GM21390 (cell line): ENCODE results near the gene SPAG4.

ENCODE experiments used
- ATAC-seq: cut with Tn5 transposase; IDR thresholded peaks from one replicate; pipeline ENCODE4 v1.9.1; 2021; ENCODE audit not compliant: unreplicated experiment

Gene SPAG4

GRCh38 chr20:35598899-35599775, 16.5 kb upstream of the SPAG4 start:
- no peak for ATAC-seq

GRCh38 chr20:35599776-35600120, 15.9 kb upstream of the SPAG4 start:
- ATAC-seq: no peak

GRCh38 chr20:35600176-35600992, 15.2 kb upstream of the SPAG4 start:
- ATAC-seq: no peak

- ATAC-seq: no peak
Measured at GRCh38 chr20:35600993-35601973, 14.3 kb upstream of the SPAG4 start.

- ATAC-seq: no peak
Measured at GRCh38 chr20:35601990-35602389, 13.6 kb upstream of the SPAG4 start.

- ATAC-seq: no peak
Measured at GRCh38 chr20:35602851-35603495, 12.7 kb upstream of the SPAG4 start.

GRCh38 chr20:35603695-35604448, 11.8 kb upstream of the SPAG4 start:
- no peak for ATAC-seq

GRCh38 chr20:35604449-35604747, 11.2 kb upstream of the SPAG4 start:
- no peak for ATAC-seq

GRCh38 chr20:35606127-35606526, 9.5 kb upstream of the SPAG4 start:
- ATAC-seq: no peak

- no peak for ATAC-seq
Measured at GRCh38 chr20:35607003-35607735, 8.5 kb upstream of the SPAG4 start.

GRCh38 chr20:35610833-35611427, 4.7 kb upstream of the SPAG4 start:
- no peak for ATAC-seq

- peak; percentile 30 for ATAC-seq
Measured at GRCh38 chr20:35611482-35611881, 4.1 kb upstream of the SPAG4 start.

GRCh38 chr20:35616465-35617396, 1.1 kb downstream of the SPAG4 start:
- ATAC-seq: no peak

- no peak for ATAC-seq
Measured at GRCh38 chr20:35617397-35618262, 2.0 kb downstream of the SPAG4 start.

- no peak for ATAC-seq
Measured at GRCh38 chr20:35618263-35619131, 2.9 kb downstream of the SPAG4 start.
